GM20431 (cell line): ENCODE results near the gene KCTD10.

Source experiments
- in situ Hi-C: fragments of 300-500 bp; cut with MseI, MboI; formaldehyde crosslinking; loops from one replicate; pipeline ENCODE4 v1.15.0; 2020; ENCODE audit warnings: low sequenced_read_pairs; ENCODE audit not compliant: unreplicated experiment

Gene KCTD10

GRCh38 chr12:109495012-109495411, 17.9 kb upstream of the KCTD10 start:
- in situ Hi-C loops, result no loop called here

GRCh38 chr12:109494348-109494881, 17.3 kb upstream of the KCTD10 start:
- in situ Hi-C loops, result no loop called here

- in situ Hi-C loops, result no loop called here
Measured at GRCh38 chr12:109493938-109494337, 16.8 kb upstream of the KCTD10 start.

GRCh38 chr12:109493090-109493489, 16.0 kb upstream of the KCTD10 start:
- in situ Hi-C loops, result no loop called here

GRCh38 chr12:109492371-109492770, 15.3 kb upstream of the KCTD10 start:
- in situ Hi-C loops, result no loop called here

- in situ Hi-C loops, result no loop called here
Measured at GRCh38 chr12:109491671-109492070, 14.6 kb upstream of the KCTD10 start.

GRCh38 chr12:109489955-109490565, 13.0 kb upstream of the KCTD10 start:
- in situ Hi-C loops, result no loop called here

GRCh38 chr12:109489016-109489954, 12.2 kb upstream of the KCTD10 start:
- in situ Hi-C loops, result no loop called here

- in situ Hi-C loops, result no loop called here
Measured at GRCh38 chr12:109488051-109488665, 11.1 kb upstream of the KCTD10 start.

- in situ Hi-C loops, result no loop called here
Measured at GRCh38 chr12:109487181-109488050, 10.3 kb upstream of the KCTD10 start.

- in situ Hi-C loops, result no loop called here
Measured at GRCh38 chr12:109485201-109485600, 8.1 kb upstream of the KCTD10 start.

GRCh38 chr12:109483346-109483745, 6.2 kb upstream of the KCTD10 start:
- in situ Hi-C loops, result no loop called here

- in situ Hi-C loops, result no loop called here
Measured at GRCh38 chr12:109482894-109483293, 5.8 kb upstream of the KCTD10 start.

- in situ Hi-C loops, result no loop called here
Measured at GRCh38 chr12:109482491-109482890, 5.4 kb upstream of the KCTD10 start.

GRCh38 chr12:109481863-109482262, 4.8 kb upstream of the KCTD10 start:
- in situ Hi-C loops, result no loop called here

GRCh38 chr12:109480356-109480755, 3.3 kb upstream of the KCTD10 start:
- in situ Hi-C loops, result no loop called here

GRCh38 chr12:109479761-109480160, 2.7 kb upstream of the KCTD10 start:
- in situ Hi-C loops, result no loop called here

GRCh38 chr12:109477963-109478315, 839 bp upstream of the KCTD10 start:
- in situ Hi-C loops, result no loop called here

- in situ Hi-C loops, result no loop called here
Measured at GRCh38 chr12:109476807-109477184, 304 bp downstream of the KCTD10 start.
